B cell (primary cell): ENCODE data around the gene PTPRM. TPM values are rescaled to one million over a fixed set of nuclear protein-coding genes. Genes with fewer than 3 reads are reported as not detected.

ENCODE experiments used
- ATAC-seq: fragments of 200-7000 bp; cut with Tn5 transposase; one replicate; pipeline ENCODE4 v1.10.0; 2021; ENCODE audit warnings: low read depth, mild to moderate bottlenecking, moderate number of reproducible peaks, moderate library complexity
- CTCF ChIA-PET: fragments of 350-600 bp; sonication (Branson Sonifier 250); formaldehyde crosslinking; loops from one replicate; lab custom pipeline; 2021; ENCODE audit warnings: antibody characterized with exemption, inconsistent platforms; lab: Charles Lee
- POLR2A ChIA-PET: fragments of 350-600 bp; sonication (Branson Sonifier 250); formaldehyde crosslinking; loops from one replicate; lab custom pipeline; 2021; ENCODE audit warnings: antibody characterized with exemption; lab: Charles Lee
- DNase-seq: peaks from one replicate; pipeline ENCODE4 v3.0.0; 2013
- H2AFZ ChIP-seq: 2 replicates; pipeline ENCODE4 v1.6.1; 2012; ENCODE audit warnings: mild to moderate bottlenecking, low read depth, low read length; ENCODE audit not compliant: insufficient read depth, poor library complexity, severe bottlenecking
- H3K27ac ChIP-seq, 2 donors: 1 replicate in 1 of 2; 2 replicates in 1 of 2; pipeline ENCODE4 v1.5.1; 2012 to 2013; ENCODE audit warnings: low read length in 2 of 2, mild to moderate bottlenecking in 2 of 2, moderate library complexity in 1 of 2
- H3K27me3 ChIP-seq, 4 experiments: fragments of 200-600 bp in 1 of 4; sonication (generic) in 1 of 4; replicated peaks in 1 of 4; 1 replicate in 2 of 4; 2 replicates in 2 of 4; pipeline versions ENCODE4 v1.6.1 to v1.7.0; 2013 to 2016; ENCODE audit warnings: low read length in 3 of 4, mild to moderate bottlenecking in 2 of 4, mixed read lengths in 1 of 4, moderate library complexity in 1 of 4; ENCODE audit not compliant: insufficient read depth in 4 of 4, control insufficient read depth in 3 of 4; ENCODE audit errors: control extremely low read depth in 1 of 4
- H3K36me3 ChIP-seq, 2 experiments: replicated peaks in 1 of 2; 1 replicate in 1 of 2; 2 replicates in 1 of 2; pipeline versions ENCODE4 v1.6.1 to v1.7.1; 2013; ENCODE audit warnings: low read length in 1 of 2; ENCODE audit not compliant: insufficient read depth in 2 of 2, control insufficient read depth in 1 of 2; ENCODE audit errors: control extremely low read depth in 1 of 2, extremely low read depth in 1 of 2
- H3K4me1 ChIP-seq, 2 donors: fragments of 200-600 bp in 1 of 2; sonication (generic) in 1 of 2; 1 replicate in 1 of 2; 2 replicates in 1 of 2; pipeline versions ENCODE4 v1.5.1 to v1.6.1; 2013 to 2017; ENCODE audit warnings: low read length in 2 of 2; ENCODE audit not compliant: control insufficient read depth in 2 of 2, insufficient read depth in 2 of 2
- H3K4me2 ChIP-seq: replicated peaks from 2 replicates; pipeline ENCODE3; 2012; ENCODE audit warnings: mild to moderate bottlenecking, low read depth, low read length; ENCODE audit not compliant: poor library complexity, severe bottlenecking
- H3K4me3 ChIP-seq, 5 experiments: fragments of 200-600 bp in 1 of 5; sonication (generic) in 1 of 5; 1 replicate in 3 of 5; 2 replicates in 2 of 5; pipeline versions ENCODE4 v1.5.1 to v1.7.0; 2011 to 2016; ENCODE audit warnings: low read length in 4 of 5, mild to moderate bottlenecking in 4 of 5, low read depth in 2 of 5, control low read depth in 1 of 5, moderate library complexity in 1 of 5; ENCODE audit not compliant: insufficient read depth in 1 of 5; ENCODE audit errors: control extremely low read depth in 1 of 5, extremely low read depth in 1 of 5
- H3K79me2 ChIP-seq: fragments of 200-600 bp; sonication (generic); one replicate; pipeline ENCODE4 v1.6.0; 2016; ENCODE audit warnings: low read length; ENCODE audit not compliant: control insufficient read depth, insufficient read depth
- H3K9ac ChIP-seq: fragments of 200-600 bp; sonication (generic); 2 replicates; pipeline ENCODE4 v1.6.1; 2017; ENCODE audit warnings: mild to moderate bottlenecking, low read length, moderate library complexity
- H3K9me3 ChIP-seq, 3 donors: one replicate each; pipeline versions ENCODE4 v1.6.1 to v1.7.1; 2013; ENCODE audit warnings: low read length in 2 of 3; ENCODE audit not compliant: control insufficient read depth in 2 of 3, insufficient read depth in 1 of 3; ENCODE audit errors: control extremely low read depth in 1 of 3
- H4K20me1 ChIP-seq: 2 replicates; pipeline ENCODE4 v1.6.0; 2012; ENCODE audit warnings: mild to moderate bottlenecking, low read length; ENCODE audit not compliant: insufficient read depth, control insufficient read depth, poor library complexity, severe bottlenecking
- H3K27ac Mint-ChIP-seq: one replicate; pipeline ENCODE4 v1.8.0; 2021; ENCODE audit warnings: mixed read lengths
- H3K27me3 Mint-ChIP-seq: one replicate; pipeline ENCODE4 v1.8.0; 2021; ENCODE audit warnings: mixed read lengths
- H3K4me1 Mint-ChIP-seq: one replicate; pipeline ENCODE4 v1.8.0; 2021; ENCODE audit warnings: mixed read lengths
- H3K4me3 Mint-ChIP-seq: one replicate; pipeline ENCODE4 v1.8.0; 2021; ENCODE audit warnings: mixed read lengths
- H3K9me3 Mint-ChIP-seq: one replicate; pipeline ENCODE4 v1.8.0; 2022; ENCODE audit warnings: mixed read lengths; ENCODE audit not compliant: insufficient read depth
- EZH2 ChIP-seq: IDR thresholded peaks from 2 replicates; pipeline ENCODE4 v1.6.1; 2012; ENCODE audit warnings: borderline replicate concordance, low read depth, mild to moderate bottlenecking, moderate library complexity, low read length; ENCODE audit not compliant: insufficient read depth, poor library complexity, severe bottlenecking
- WGBS: methylation state at CpG from one replicate; pipeline ENCODE4 v1.1.5; 2013; ENCODE audit warnings: missing lambda C conversion rate; ENCODE audit not compliant: insufficient coverage; 5-methylcytosine and 5-hydroxymethylcytosine counted together
- intact Hi-C: fragments of 100-400 bp; cut with micrococcal nuclease; formaldehyde crosslinking; loops from one replicate; pipeline ENCODE4 v1.10.0; 2022
- polyA plus RNA-seq: library from polyadenylated mRNA; depleted of rRNA; stranded (reverse); fragments of >200 nt; gene quantifications from 2 replicates; pipeline ENCODE4 v1.2.3, GENCODE V29; 2012
- total RNA-seq, 2 donors: library from RNA; stranded (reverse); fragments of 120-200 nt in 1 of 2; gene quantifications; 1 replicate in 1 of 2; 2 replicates in 1 of 2; pipeline versions ENCODE4 v1.2.3 to v1.2.4, GENCODE V29; 2013 to 2022
- TF ChIP-seq, protein P1 (sequence below): fragments of 200-600 bp; IDR thresholded peaks from one replicate; pipeline ENCODE4 v1.8.0; 2022; ENCODE audit warnings: antibody characterized with exemption, mild to moderate bottlenecking

The PTPRM gene
- total and polyA plus RNA-seq, 2 donors (not counting 1 experiment from before 2014, with no cell fraction given), result 0.20 to 0.89 TPM

DNA sequence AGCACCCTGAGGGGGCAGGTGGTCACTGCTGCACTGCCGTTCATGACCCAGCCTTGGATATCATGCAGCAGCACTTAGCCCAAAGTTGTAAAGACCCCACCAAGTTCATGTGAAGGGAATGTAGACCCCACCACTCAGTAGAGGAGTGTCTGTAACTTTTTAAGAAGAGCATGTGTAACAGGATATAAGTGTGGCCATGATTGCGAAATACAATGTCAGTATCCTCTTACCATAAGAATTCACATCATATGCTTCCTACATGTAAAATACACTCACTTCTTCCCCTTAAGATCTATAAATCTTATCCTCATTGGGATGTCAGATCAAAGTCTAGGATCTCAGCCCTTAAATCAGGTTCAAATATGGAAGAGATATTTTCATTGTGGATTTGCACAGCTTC lies 276.9 kb downstream of the PTPRM start:
- Histone ChIP-seq H3K4me1 (no peaks in the 10 kb centered on the region), H2AFZ (no peak overlapping the region), H3K79me2 (no peaks in the 10 kb centered on the region), H3K36me3 (no peaks in the 10 kb centered on the region), H4K20me1 (no peaks in the 10 kb centered on the region), H3K27me3 (no peaks in the 10 kb centered on the region), H3K4me3 (no peak overlapping the region), H3K4me2 (no peak overlapping the region), H3K27ac (no peak overlapping the region), H3K9me3 (peaks cover 1 to 11% (median 8%) of the 10 kb centered on the region in 3 donors), H3K9ac (no peak overlapping the region)
- POLR2A ChIA-PET, result no interaction called here
- no peak overlapping the region for H3K27ac Mint-ChIP-seq
- peaks cover 11% of the 10 kb centered on the region for H3K9me3 Mint-ChIP-seq
- H3K4me3 Mint-ChIP-seq, result no peak overlapping the region
- CTCF ChIA-PET, result no interaction called here
- DNase-seq (no peak), ATAC-seq (no peak)
- intact Hi-C loops, result no loop called here
- WGBS, result no CpG with 5 or more reads among the region's 2 CpGs
- H3K27me3 Mint-ChIP-seq, result no peaks in the 10 kb centered on the region
- no peaks in the 10 kb centered on the region for H3K4me1 Mint-ChIP-seq
- TF ChIP-seq, protein P1, sequence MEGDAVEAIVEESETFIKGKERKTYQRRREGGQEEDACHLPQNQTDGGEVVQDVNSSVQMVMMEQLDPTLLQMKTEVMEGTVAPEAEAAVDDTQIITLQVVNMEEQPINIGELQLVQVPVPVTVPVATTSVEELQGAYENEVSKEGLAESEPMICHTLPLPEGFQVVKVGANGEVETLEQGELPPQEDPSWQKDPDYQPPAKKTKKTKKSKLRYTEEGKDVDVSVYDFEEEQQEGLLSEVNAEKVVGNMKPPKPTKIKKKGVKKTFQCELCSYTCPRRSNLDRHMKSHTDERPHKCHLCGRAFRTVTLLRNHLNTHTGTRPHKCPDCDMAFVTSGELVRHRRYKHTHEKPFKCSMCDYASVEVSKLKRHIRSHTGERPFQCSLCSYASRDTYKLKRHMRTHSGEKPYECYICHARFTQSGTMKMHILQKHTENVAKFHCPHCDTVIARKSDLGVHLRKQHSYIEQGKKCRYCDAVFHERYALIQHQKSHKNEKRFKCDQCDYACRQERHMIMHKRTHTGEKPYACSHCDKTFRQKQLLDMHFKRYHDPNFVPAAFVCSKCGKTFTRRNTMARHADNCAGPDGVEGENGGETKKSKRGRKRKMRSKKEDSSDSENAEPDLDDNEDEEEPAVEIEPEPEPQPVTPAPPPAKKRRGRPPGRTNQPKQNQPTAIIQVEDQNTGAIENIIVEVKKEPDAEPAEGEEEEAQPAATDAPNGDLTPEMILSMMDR, result no peak
- TF ChIP-seq EZH2, result no peak

DNA sequence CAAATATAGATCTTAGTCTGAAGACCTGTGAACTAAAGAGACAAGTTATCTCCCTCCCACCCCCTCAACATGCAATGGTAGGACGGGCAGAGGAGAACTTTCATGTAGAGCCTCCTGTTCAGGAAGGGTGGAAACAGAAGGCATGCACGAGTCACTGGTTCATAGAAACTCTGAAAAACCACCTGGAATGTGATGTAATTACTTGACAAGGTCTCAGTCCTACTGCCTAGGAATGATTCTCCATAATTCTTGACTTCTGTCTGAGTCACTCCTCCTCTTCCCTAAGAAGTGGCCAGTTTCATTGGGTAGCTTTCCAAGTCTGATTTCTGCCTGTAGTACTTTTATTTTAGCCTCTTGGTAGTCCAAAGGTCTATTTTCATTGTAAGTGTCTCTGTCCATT lies 277.3 kb downstream of the PTPRM start:
- ATAC-seq, result no peak
- Histone ChIP-seq H3K4me1 (no peaks in the 10 kb centered on the region), H3K36me3 (no peaks in the 10 kb centered on the region), H3K4me3 (no peak overlapping the region), H3K9ac (no peak overlapping the region), H3K79me2 (no peaks in the 10 kb centered on the region), H3K27me3 (no peaks in the 10 kb centered on the region), H2AFZ (no peak overlapping the region), H3K27ac (no peak overlapping the region), H4K20me1 (no peaks in the 10 kb centered on the region), H3K4me2 (no peak overlapping the region), H3K9me3 (peaks cover 1 to 11% (median 4%) of the 10 kb centered on the region in 3 donors)
- 80% methylated on average over 1 of the region's 2 CpGs for WGBS
- intact Hi-C loops, result no loop called here
- CTCF ChIA-PET, result no interaction called here
- Mint-ChIP-seq H3K4me3 (no peak overlapping the region), H3K27me3 (no peaks in the 10 kb centered on the region), H3K4me1 (no peaks in the 10 kb centered on the region), H3K9me3 (peaks cover 11% of the 10 kb centered on the region), H3K27ac (no peak overlapping the region)
- POLR2A ChIA-PET, result no interaction called here
- DNase-seq, result no peak
- TF ChIP-seq EZH2, result no peak
- TF ChIP-seq, protein P1, result no peak
